ENCODE data around the gene CA9.

CA9 gene

DNA sequence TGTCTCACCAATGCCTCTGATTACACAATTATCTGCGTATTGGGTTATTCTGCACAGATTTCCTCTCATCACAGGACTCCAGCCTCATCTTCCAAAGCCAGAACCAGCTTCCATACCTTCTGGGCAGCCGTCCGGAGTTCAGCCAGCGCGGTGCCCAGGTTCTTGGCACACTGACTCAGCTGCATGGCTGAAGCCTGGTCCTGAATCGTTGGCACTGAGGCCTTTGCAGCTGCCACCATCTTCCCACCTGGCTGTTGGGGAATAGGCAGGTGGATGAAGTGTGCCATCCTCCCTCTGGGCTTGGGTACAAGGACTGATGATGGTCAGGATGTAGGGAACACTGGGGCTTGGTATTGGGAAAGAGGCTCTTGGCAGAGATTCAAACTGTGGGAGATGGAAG, 40.4 kb downstream of the CA9 start:
- in situ Hi-C loops (cut with MboI; ENCODE audit: low sequenced_read_pairs), result no loop called here

DNA sequence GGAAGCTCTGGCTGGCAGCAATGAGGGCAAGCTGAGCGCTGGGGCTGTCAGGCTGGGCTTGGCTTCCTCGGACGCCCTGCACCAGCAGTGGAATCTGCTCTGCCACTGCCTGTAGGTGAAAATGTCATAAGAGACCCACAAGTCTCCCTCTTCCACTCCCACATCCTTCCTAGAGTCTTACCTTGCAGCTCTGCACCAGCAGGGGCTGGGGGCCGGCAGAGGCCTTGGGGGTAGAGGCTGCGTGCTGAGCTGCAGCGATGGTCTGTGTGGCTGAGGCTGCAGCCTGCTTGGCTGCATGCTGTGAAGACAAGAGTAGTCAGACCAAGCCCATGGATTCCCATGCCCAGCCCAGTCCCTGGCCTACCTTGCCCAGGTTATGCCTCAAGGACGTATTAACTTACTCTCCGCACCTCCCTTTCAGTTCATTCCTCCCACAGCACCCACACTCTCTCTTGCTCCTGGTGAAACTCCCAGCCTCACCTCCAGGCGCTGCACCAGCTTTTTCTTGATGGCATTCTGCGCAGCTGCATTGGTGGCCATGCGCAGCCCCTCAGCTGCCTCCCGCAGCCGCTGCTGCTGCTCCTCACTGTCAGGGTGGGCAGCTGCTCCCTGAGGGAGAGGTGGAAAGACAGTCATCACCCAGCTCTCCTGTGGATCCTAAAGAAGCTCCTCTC, 41.0 kb downstream of the CA9 start:
- in situ Hi-C loops (cut with MboI; ENCODE audit: low sequenced_read_pairs), result no loop called here

DNA sequence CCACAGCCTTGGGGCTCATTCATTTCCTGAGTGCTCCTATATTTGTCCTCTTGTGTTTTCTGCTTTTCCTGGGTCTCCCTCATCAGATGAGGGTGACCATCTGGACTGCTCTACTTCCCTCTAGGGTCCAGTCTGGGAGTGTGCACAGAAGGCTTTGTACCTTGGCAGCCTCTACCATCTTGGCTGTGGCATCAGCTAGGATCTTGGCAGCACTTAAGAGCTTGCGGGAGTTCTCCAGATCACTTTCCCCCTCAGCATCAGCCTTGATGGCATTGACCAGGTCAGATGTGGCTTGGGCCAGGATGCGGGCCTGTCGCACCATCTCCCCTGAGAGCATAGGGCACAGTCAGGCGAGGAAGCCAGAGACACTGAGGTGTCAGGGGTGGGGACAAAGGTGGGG, 42.5 kb downstream of the CA9 start:
- in situ Hi-C loops (cut with MboI; ENCODE audit: low sequenced_read_pairs), result no loop called here

DNA sequence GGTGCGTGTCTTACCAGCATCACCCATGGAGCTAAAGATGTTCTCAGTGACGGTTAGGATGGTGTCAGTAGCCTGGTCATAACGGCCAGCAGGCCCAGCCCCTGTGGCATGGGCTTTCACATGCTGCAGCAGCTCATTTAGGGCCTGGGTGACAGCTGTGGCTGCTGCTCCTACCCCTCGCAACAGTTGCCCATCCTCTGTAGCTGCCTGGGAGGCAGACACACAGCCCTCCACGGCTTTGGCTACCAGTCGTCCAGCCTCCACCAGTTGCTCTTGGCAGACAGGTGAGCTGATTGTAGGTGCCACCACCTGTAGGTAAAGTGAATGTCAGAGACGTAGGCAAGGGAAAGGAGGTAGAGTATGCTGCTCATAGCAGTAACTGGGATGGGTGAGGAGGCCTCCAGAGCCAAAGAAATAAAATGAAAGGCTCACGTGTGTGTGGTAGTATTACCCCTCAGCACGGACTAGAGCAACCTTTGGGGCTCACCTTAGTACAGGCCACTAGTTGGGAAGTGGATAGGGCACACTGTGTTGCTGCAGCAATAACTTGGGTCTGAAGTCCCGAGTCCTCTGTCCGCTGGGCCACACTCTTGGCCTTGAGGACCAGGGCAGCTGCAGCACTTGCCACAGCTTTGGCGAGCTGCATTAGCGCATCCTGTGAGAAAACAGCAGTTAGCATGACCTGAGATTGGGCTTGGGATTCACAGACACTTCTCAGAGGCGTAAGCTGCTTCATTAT, 43.6 kb downstream of the CA9 start:
- in situ Hi-C loops (cut with MboI; ENCODE audit: low sequenced_read_pairs), result no loop called here

DNA sequence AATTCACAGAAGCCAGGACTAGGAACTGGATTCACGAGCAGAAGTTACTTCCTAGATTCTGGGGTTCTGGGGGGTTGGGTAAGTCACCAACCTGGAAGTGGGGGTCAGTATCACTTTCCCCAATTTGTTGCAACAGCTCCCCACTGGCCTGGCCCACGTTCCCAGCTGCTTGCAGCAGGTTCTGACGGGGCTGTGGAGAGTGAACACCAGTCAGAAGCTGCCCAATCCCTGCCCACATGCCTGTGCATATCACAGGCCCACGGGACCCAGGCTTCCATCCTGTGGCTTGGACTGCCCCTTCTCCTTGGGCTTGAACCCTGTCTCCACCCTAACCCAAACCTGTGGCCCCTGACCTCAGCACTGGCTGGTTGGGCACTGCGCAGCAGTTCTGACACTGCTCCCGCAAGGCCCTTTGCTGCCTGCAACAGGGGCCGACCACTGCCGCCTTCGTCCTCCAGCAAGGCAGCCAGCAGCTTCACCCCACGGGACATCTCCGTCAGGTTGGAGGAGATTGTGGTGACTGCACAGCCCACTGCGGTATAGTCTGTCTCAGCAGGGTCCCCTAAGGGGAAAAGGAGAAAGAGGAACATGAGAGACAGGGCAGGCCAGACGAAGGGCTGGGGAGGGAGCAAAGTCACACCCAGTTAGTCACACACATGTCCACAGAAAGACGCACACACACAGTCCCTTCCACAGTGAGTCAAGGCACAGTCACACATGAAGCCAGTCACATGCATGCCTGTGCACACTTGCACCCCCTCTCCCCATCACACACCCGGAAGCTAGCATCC, 45.2 kb downstream of the CA9 start:
- in situ Hi-C loops (cut with MboI; ENCODE audit: low sequenced_read_pairs), result no loop called here

DNA sequence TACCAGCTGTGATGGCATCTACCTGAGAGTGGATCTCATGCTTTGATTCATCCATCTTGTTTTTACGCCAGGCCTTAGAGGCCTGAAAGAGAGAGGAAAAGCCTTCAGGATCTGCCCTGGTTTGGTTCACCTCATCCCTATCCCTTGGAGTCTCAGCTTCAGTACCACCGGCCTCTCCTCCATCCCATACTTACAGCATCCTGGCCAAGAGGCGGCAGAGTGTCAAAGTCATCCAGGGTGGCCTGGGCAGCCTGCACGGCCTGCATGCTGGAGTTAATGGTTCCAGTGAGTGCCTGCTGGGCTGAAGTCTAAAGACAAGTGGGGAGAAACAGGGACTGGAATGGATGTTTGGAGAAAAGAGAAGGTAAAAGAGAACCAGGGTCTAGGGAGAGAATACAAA, 45.8 kb downstream of the CA9 start:
- in situ Hi-C loops (cut with MboI; ENCODE audit: low sequenced_read_pairs), result no loop called here

DNA sequence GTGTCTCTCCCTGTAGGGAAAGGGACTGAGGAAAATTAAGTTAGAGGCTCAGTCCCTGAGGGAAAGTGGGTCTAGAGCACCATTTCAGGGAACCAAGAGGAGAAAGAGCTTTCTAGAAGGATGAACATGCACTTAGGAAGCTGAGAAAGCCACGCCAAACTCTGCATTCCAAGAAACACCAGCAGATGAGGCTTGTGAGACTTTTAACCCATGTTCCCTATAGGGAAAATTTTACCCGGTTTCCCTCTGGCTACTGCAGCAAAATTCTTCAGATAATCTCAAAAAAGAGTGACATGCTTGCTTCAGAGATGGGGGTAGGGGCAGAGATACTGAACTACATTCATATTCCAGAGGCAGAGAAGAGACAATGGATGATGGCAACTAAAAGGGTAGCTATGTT, 49.7 kb downstream of the CA9 start:
- in situ Hi-C loops (cut with MboI; ENCODE audit: low sequenced_read_pairs), result no loop called here

DNA sequence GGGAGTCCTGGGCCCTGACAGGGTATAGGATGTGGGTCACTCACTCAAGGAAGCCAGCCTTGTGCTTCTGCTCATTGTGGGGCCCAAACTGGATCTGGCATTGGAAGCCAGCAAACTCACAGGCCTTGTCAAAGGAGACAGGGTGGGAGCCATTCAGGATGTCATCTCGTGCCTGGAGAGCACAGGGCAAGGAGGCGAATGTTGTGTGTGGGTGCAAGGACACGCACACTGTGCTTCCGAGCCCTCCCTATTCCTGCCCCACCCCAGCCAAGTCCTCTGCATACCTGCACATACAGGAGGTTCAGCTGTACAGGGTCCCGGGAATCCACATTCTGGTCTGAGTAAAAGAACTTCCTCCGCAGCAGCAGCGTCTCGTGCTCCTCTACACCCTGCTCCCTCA, 50.2 kb downstream of the CA9 start:
- in situ Hi-C loops (cut with MboI; ENCODE audit: low sequenced_read_pairs), result no loop called here

DNA sequence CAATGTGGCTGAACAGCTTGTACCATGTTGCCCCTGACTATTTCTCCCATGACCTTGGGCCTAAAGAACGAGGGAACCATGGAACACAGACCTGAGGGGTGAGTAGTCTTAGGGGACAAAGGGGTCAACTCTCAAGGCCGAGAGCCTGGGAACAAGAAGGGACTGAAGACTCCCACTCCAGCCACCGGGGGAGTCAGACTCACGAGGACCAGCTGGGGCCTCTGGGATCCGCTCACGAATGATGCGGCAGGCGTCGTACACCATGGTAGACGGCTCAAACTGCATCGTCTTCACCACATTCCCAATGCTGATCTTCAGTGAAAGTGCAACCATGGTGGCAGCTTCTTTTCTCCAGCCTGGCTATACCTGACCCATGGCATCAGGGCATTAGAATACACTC, 51.6 kb downstream of the CA9 start:
- in situ Hi-C loops (cut with MboI; ENCODE audit: low sequenced_read_pairs), result loop anchor here (5.0 kb wide), 1 partner anchor 68 kb away; the partner anchor contains the start of genes CCDC107 and RMRP

DNA sequence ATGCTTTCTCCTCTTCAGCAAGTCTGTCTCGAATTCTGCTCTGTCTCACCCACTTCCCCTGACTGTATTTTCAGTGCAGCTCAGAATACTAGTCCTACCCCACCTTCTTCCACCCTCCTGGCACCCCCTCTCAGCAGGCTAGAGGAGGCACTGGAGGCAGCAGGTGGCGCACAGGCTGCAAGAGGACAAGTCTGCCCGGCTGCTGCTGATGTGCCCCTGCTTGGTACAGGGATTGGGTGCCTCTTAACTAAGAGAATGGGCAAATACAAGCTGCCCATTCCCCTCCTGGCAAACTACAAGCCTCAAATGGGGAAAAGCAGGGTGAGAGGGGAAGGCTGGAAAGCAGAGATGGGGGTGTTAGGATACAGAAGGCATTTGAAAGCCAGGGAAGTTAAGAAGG, 53.2 kb downstream of the CA9 start:
- in situ Hi-C loops (cut with MboI; ENCODE audit: low sequenced_read_pairs), result loop anchor here (5.0 kb wide), 1 partner anchor 70 kb away; the partner anchor contains the start of genes CCDC107 and RMRP

DNA sequence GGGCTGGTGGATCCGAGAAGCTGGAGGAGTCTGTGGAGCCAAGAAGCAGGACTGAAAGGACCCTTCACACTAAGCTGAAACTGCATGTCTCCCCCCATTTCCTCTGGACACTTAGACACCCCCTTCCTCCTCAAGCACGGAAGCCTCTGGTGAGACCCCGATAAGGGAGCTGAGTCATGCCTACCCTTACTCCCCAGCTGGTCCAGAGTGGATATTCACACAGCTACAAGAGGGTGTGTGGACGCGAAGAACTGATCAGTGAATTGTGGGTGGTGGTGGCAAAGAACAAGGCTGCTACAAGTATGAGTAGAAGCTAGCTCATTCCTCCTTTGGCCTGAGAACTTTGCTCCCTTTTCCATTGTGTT, 53.9 kb downstream of the CA9 start:
- in situ Hi-C loops (cut with MboI; ENCODE audit: low sequenced_read_pairs), result loop anchor here (5.0 kb wide), 1 partner anchor 70 kb away; the partner anchor contains the start of genes CCDC107 and RMRP

DNA sequence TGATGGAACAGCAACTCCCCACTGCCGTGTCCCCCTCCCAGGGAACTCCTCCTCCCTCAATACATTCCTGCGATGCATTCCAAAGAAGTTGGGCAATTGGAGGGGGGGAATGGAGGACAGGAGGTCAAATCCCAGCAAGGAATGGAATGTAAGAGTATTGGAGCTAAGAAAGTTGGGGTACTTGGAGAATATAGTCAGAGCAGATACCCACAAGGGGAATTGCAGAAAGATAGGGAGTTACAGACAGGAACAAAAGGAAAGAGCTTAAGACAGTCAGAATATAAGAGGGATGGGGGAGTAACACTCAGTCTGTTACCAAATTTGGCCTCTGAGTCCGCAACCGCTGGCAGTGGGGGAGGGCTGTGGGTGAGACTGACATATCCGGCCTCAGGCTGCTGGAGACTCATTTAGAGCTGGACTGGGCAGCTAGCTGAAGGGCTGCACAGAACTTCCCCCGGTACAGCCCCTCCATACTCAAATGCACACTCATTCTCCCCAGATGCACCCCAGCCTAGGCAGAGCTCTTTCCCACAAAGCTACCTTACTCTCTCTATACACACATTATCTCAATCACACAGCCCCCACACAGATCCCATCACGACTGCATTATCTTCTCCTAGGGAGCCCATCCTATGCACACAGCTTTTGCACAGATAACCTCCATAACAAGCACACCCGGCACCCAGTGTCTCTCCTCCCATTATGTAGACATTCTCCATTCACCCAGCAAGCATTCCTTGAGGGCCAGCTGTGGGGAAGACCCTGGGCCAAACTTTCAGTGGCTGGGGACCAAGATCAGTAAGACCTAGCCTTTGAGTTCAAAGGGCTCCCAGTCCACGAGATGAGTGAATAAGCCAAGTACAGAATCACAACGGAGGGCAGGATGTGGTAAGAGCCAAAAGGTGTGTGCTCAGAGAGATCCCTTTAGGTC, 54.6 kb downstream of the CA9 start:
- in situ Hi-C loops (cut with MboI; ENCODE audit: low sequenced_read_pairs), result loop anchor here (5.0 kb wide), 1 partner anchor 71 kb away; the partner anchor contains the start of genes CCDC107 and RMRP

DNA sequence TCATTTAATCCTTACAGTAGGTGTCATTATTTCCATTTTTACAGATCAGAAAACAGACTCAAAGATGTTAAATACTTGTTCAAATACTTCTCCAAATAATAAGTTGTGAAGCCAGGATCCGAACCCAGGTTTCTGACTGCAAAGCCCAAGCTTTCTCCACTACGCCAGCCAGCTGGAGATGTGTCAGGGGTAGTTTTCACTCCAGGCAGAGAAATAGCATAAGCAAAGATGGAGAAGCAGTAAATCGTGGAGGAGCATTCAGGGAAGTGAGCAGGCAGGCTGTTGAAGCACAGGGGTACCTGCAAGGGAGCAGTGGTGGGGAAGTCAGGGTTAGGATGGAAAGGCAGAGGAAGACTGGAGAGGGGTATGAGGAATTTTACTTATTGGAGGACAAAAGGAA, 55.4 kb downstream of the CA9 start:
- in situ Hi-C loops (cut with MboI; ENCODE audit: low sequenced_read_pairs), result loop anchor here (5.0 kb wide), 1 partner anchor 72 kb away; the partner anchor contains the start of genes CCDC107 and RMRP

DNA sequence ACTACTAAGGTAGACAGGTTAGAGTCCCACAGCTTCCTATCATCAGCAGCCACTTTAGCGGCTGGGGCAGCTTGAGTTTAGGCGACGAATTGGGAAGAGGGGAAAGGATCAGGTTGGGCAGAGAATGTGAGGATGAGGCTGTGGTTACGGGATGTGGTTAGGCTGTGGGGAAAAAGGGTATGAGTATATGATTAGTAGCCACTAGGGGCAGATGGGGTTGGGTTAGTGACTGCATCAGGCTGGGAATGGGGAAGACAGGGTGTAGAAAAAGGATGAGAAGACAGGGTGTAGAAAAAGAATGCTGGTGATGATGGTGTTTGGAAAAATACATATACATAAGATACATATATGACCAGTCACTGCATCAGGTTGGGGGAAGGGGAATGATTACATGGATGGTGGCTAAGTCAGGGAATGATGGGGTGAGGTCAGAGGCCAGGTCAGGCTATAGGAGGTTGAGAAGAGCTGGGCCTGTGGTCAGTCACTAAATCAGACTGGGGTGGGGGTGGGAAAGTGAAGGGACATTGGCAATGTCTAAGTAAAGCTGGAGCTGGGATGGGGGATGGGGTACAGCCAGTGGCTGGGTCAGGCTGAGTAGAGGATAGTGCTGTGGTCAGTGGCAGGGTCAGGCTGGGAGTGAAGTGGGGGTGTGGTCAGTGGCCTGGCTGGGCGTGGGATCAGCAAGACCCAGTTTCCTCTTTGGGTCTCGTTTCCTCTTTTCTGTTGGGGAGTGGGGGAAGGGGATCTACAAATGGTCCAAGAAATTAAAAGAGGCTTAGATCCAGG, 56.2 kb downstream of the CA9 start:
- in situ Hi-C loops (cut with MboI; ENCODE audit: low sequenced_read_pairs), result loop anchor here (5.0 kb wide), 1 partner anchor 73 kb away; the partner anchor contains the start of genes CCDC107 and RMRP

DNA sequence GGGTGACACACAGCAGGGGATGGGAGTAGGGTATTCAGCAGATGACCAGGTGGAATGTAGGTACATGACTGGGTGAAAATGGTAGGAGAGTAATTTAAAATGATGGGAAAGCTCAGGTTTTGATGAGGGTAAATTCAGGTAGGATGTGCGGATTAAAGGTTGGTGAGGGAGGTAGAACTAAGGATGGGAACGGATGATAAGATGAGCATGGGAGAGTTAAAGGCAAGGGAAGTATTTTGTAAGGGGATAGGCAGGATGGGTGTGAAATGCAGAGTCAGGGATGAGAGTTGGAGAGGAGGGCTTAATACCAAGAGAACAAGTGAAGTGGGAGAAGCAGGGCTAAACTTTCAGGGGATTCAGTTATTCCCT, 56.7 kb downstream of the CA9 start:
- in situ Hi-C loops (cut with MboI; ENCODE audit: low sequenced_read_pairs), result no loop called here
